Measurements from ENCODE around the gene KIF11.

Gene KIF11

DNA sequence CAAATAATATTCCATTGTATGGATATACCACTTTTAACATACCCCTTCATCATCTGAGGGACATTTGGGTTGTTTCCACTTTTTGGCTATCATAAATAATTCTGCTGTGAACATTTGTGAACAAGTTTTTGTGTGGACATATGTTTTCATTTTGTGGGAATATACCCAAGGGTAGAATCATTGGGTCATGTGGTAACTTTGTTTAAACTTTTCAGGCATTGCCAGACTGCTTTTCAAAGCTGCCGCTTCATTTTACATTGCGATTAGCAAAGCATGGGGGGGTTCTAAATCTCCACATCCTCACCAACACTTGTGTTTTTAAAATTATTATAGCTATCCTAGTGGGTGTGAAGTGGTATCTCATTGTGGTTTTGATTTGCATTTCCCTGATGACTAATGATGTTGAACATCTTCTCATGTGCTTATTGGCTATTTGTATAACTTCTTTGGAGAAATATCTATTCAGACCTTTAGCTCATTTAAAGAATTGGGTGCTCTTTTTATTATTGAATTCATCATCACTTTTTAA is 88.4 kb downstream of the KIF11 start:
- DNase-seq (ENCODE audit: low spot score), result no peak

DNA sequence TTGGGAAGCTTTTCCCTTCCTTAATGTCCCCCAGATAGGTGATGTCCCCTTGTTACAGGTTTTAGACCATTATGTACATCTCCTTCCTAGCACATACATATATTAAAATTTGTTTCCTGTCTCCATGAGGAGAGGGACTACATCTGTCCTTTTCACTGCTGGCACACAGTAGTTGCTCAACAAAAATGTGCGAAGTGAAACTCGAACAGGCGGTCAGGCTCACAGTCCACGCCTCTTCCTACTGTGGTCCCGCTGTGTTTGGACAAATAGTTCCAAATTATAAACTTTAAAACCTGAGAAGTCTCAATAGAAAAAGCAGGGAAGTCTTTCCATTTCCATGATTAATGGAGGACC is 95.6 kb downstream of the KIF11 start:
- no peak for DNase-seq (ENCODE audit: low spot score)

GRCh38 chr10:92688927-92689662 is 96.2 kb downstream of the KIF11 start:
- DNase-seq (ENCODE audit: low spot score), result no peak

GRCh38 chr10:92689663-92690210 is 96.8 kb downstream of the KIF11 start, which contains the start of gene HHEX:
HHEX (plus strand) TSS chr10:92689955; CDS start chr10:92689987, 32 bp downstream.
- DNase-seq (ENCODE audit: low spot score), result peak; percentile 37

DNA sequence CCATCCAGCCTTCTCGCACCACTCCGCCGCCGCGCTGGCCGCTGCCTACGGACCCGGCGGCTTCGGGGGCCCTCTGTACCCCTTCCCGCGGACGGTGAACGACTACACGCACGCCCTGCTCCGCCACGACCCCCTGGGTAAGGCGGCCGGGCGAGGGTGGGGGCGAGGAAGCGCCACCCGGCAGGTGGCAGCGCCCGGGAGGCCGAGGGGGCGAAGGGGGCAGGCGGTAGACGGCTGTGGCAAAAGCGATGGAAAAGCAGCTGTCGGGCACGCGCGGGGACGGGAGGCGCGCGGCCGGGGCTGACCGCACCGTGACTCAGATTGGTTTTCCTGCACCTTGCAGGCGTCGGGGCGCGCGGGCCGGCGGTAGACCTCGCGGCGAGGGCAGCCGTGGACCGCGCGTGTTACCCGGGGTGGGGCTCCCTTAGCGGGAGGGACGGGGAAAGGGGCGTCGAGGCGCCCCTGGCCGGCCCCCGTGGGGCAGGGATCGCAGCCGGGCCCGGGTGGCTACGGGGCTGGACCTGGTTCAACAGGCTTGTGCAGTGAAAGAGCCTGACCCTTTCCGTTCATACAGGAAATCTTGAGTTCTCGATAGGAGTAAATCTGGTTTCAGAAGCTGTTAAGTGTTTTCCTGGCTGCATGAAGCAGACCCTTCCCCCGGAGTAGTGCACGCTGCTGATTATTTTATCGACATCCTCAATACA is 97.4 kb downstream of the KIF11 start:
- DNase-seq (ENCODE audit: low spot score), result no peak

- DNase-seq (ENCODE audit: low spot score), result no peak
Measured at GRCh38 chr10:92690915-92691590, 98.1 kb downstream of the KIF11 start.

GRCh38 chr10:92691591-92692079 is 98.7 kb downstream of the KIF11 start:
- DNase-seq (ENCODE audit: low spot score), result peak; percentile 61

GRCh38 chr10:92692080-92692671 is 99.2 kb downstream of the KIF11 start:
- no peak for DNase-seq (ENCODE audit: low spot score)

GRCh38 chr10:92692697-92693533 is 100.0 kb downstream of the KIF11 start:
- no peak for DNase-seq (ENCODE audit: low spot score)

DNA sequence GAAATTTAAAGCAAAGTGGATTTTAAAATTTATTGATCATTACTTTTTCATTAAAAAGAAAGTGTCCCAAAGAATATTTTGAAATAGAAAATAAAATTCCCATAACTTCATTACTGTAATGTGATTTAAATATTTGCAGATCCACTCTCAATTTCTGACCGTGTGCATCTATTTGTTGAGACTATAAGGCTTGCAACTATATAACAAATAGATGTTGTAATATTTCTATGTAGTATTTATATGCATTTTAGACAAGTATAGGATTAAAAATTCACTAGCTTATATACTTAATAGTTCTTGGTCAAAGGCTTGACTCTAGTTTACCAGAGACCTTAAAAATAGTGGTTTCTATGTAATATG is 100.6 kb downstream of the KIF11 start:
- no peak for DNase-seq (ENCODE audit: low spot score)

DNA sequence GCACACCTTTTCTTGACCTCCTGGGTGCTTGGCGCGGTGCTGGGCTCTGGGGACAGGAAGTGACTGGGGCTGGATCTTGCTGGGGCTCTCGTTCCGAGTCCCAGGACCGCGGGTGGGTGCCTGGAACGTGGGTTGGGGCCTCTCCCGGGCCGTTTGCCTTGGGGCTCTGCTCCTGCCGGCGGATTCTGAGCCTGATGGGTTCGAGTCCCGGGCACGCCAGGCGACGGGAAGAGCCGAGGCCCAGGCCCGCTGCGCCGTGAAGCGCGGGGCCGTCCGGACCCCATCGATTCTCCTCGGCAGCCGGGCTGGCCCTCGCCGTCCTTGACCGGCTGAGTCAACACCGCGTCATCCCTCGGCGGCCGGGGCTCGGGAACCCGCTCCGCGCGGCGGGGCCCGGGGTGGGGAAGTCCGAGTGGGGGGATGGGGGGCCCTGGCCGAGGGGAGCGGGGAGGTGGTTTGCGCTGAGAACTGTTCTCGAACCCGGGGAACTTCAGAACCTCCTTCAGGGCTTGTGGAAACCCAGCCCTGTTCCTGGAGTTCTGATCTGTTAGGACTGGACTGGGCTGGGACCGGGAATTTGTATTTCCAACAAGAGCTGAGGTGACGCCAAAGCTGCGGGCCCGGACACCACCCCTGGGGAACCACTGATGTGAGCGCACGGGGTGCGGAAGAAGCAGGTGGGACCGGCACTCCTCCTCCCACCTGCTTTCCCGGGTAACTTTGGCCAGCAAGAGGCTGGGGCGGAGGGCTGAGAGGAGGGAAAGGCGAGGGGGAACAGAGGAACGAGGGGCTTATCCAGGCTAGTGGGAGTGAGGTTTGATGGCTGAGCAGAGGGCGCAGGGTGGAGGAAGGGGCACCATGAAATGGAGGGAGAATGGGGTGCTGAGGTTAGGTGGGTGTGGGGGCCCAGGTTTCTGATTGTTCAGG is 103.0 kb downstream of the KIF11 start:
- no peak for DNase-seq (ENCODE audit: low spot score)

GRCh38 chr10:92696606-92697383 is 103.9 kb downstream of the KIF11 start:
- DNase-seq (ENCODE audit: low spot score), result no peak

- no peak for DNase-seq (ENCODE audit: low spot score)
Measured at GRCh38 chr10:92697663-92698511, 105.0 kb downstream of the KIF11 start.

DNA sequence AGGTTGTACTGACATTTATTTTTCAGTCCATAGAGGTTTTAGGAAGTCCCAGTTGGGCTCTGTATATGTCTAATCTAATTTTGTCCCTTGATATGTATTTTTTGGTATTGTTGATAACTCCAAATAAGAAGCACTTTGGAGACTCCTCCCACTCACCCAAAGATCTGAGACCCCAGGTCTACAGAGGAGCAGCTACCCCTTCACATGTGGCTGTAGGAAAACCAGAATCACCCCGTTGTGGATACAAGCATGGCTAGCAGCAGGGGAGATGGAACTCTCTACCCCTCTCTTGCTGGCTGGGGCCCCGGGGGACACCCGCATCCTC is 106.2 kb downstream of the KIF11 start:
- DNase-seq (ENCODE audit: low spot score), result no peak

DNA sequence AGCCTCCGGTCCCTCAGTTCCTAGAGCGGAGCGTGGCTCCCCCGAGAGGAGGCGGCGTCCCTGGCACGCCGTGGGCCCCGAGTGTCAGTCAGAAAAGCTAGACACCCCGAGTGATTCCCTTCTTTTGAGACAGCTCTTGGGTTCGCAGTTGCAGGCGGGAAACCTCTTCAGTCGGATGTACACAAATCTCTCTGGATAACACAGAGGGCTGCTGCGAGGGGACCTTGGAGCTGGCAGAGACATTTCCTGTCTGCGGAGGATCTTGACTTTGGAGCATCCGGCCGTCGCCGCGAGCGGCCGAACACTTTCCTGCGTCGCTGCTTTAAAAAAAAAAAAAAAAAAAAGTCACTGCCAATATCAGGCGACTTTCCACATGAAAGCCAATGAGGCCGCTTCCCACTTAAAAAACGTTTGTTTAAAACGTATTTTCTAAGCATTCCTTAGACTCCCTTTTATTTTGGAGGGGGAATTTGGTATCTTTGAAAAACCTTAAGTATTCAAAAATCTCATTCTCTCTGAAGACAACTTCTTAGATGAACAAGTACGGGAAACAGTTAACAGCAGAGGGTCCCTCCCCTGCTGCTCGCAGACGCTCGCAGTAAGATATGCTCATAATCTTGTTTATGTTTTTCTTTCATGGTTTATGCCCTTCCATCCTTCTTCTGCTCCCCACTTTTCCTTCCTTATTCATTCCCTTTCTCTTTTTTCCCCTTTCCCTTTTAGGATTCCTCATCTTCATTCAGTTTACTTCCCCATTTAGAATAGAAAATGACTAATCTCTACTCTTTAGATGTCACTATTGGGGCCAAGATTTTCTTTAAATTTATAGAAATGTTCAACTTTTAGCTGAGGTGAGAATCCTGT is 106.8 kb downstream of the KIF11 start:
- no peak for DNase-seq (ENCODE audit: low spot score)

DNA sequence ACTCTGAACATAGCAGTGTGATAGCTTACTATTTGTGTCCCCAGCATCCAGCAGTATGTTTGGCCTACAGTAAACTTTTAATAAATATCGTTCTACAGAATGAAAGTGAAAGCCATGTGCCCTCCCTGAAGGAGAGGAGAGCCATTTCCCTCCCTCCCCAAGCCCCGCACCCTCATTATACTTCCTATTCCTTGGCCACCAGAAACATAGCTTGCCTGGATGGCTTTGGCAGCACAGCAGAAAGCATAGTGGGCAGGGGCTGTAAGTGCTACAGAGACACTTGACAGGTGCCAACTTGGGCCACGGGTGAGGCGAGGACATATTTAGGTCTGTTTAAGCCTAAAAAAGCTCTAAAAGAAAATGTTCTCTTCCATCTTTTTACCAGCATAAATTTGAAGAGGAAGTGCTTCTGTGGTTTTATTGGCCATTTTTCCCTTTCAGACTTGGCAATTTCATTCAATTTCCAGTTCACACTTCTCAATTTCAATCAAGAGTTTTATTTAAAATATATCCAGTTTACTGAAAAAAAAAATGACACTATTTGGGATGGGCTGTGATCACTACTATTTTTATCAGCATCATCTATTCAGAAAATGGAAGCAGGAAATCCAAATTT is 109.5 kb downstream of the KIF11 start:
- no peak for DNase-seq (ENCODE audit: low spot score)

Measured in globus pallidus (tissue), 1 donor.